ENCODE measurements around the gene TLCD3A.
"Not testable (repeated sequence)": the region's sequence is repeated elsewhere in the genome, so short reads cannot be mapped to it uniquely, and the experiment has no call there.

Gene TLCD3A

DNA sequence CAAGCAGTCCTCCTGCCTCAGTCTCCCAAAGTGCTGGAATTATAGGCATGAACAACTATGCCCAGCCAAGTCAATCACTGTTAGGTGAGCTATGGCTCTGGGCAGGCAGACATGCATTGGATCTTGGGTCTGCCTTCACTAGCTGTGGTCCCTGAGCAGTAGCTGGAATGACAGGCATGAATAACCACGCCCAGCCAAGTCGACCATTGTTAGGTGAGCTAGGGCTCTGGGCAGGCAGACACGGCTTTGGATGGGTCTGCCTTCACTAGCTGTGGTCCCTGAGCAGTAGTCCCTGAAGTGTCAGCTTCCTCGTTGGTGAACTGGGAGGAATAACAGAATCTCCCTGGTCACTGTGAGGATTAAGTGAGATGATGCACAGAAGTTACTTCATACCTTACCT, 56.2 kb downstream of the TLCD3A start:
- no peak for DNase-seq (ENCODE audit: low spot score)

DNA sequence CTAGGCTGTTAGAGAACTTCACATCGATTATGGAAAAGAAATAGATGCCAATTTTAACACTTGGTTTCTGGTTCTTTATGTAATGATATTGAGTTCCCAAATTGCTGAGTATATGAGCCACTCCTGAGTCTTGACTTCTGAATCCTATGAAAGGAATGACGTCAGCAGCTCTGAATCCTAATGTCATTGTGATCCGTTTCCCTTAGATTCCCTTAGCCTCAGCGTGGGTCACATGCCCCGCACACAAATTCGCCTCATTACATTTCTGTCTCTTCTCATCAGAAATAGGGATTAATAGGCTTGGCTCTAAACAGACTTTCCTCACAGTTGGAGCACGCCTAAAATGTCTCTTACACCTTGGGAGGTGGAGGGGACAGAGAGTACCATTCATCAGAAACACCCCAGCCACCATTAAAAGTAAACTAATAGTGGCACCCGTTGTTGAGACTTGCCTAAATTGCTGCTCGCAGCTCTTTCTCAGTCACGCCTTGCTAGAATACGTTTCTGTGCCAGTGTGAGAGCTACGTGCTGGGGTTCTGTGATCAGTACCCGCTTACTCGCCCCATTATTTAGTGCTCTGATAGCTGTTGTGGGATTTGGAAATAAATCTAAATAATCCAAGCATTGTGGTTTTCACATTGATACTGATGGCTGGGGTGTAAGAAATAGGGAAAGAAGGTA, 56.9 kb downstream of the TLCD3A start:
- no peak for DNase-seq (ENCODE audit: low spot score)

DNA sequence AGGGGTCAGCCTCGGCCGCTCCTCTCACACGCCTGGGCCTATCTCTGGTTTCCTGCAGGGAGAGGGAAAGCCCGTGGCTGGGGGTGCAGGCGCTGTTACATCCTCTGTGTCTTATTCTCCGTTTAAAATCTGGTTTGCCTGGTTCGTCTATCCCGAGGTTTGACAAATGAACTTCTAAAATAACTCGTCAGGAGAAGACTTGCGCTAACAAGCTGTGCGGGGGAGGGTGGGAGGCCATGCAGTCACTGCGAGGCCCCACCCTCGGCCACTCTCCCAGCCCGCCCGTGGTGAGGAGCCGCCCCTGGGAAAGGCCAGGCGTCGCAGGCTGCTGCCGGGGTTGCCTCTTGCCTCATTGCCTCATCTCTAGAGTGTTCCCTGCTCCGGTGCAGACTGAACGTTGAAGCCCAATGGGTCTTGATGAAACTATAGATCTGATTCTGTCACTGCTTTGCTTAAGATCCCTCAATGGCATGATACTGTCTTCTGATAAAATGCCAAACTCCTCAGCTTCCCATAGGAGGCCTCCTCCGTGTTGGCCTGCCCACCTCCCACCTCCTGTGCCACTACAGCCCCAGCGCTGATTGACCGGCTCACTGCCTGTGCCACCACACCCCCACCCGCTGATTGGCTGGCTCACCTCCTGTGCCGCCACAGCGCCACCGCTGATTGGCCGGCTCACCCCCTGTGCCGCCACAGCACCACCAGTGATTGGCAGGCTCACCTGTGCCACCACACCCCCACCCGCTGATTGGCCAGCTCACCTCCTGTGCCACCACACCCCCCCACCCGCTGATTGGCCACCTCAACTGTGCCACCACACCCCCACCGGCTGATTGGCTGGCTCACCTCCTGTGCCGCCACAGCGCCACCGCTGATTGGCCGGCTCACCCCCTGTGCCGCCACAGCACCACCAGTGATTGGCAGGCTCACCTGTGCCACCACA, 57.8 kb downstream of the TLCD3A start:
- peak; percentile 9 for DNase-seq (ENCODE audit: low spot score)

DNA sequence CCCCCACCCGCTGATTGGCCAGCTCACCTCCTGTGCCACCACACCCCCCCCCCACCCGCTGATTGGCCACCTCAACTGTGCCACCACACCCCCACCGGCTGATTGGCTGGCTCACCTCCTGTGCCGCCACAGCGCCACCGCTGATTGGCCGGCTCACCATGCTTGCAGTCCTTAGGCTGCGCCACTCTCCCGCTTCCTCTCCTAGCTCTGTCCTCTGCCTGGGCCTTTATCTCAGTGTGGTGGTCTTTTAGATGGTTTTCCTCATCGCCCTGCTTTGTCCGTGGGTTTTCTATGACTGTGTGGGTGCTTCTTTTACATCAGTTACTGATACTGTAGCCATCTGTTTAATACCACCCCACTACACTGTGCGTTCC, 58.5 kb downstream of the TLCD3A start:
- DNase-seq (ENCODE audit: low spot score) = not testable (repeated sequence)

DNA sequence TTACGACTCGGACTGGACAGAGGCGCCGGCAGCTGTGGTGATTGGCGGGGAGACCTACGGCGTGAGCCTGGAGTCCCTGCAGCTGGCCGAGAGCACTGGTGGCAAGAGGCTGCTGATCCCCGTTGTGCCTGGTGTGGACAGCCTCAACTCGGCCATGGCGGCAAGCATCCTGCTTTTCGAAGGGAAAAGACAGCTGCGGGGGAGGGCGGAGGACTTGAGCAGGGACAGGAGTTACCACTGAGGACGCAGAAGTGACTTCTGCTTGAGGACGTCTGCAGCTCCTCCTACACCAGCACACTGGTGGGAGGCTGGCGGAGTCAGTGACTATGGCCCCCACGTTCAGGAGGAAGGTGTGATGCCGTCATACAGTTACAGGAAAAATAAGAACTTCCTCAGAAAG, 59.4 kb downstream of the TLCD3A start:
- DNase-seq (ENCODE audit: low spot score) = no peak

DNA sequence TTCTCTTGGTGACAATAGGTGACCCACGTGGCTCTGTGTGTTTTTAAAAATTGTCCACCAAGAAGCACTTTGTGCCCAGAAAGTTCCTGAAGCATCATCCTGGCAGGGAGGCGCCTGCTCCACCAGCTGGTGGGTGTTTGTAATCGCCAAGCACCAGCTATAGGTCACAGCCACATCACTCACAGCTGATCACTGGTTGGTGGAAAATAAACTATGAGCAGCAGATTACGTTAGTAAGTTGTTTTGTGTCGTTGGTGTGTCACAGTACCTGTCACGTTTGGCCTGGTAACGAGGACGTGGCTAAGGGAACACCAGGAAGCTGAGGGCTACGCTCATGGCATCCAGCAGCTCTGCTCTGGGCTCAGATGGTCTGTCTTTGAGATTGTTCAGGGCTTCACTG, 59.9 kb downstream of the TLCD3A start:
- DNase-seq (ENCODE audit: low spot score) = no peak

Measured in AG20443 (cell line).